Measurements from ENCODE around the gene PM20D1. TPM values are rescaled to one million over a fixed set of nuclear protein-coding genes. Genes with fewer than 3 reads are reported as not detected.
A peak's percentile ranks its signal among the peaks of the same experiment; 100 is the strongest.
"Not testable (repeated sequence)": the region's sequence is repeated elsewhere in the genome, so short reads cannot be mapped to it uniquely, and the experiment has no call there.

PM20D1 gene
- total RNA-seq, 1 donor from 2014 or later, result under 0.01 TPM

GRCh38 chr1:205843036-205843859 is 6.7 kb downstream of the PM20D1 start:
- DNase-seq (ENCODE audit: low spot score in 2 of 2) (no peak), FAIRE-seq (no peak)

GRCh38 chr1:205842229-205842628 is 7.7 kb downstream of the PM20D1 start:
- DNase-seq (ENCODE audit: low spot score in 2 of 2) (no peak), FAIRE-seq (no peak)

- DNase-seq (ENCODE audit: low spot score in 2 of 2) (no peak), FAIRE-seq (no peak)
Observed at GRCh38 chr1:205840146-205840923, 9.6 kb downstream of the PM20D1 start.

- FAIRE-seq, result no peak
- DNase-seq (ENCODE audit: low spot score in 2 of 2), result no peak
Observed at GRCh38 chr1:205837382-205837970, 12.5 kb downstream of the PM20D1 start.

GRCh38 chr1:205834751-205835150 is 15.2 kb downstream of the PM20D1 start:
- no peak for FAIRE-seq
- DNase-seq (ENCODE audit: low spot score in 2 of 2), result no peak

- DNase-seq (ENCODE audit: low spot score in 2 of 2) (no peak), FAIRE-seq (no peak)
Observed at GRCh38 chr1:205832326-205832751, 17.6 kb downstream of the PM20D1 start.

- no peak for DNase-seq (ENCODE audit: low spot score in 2 of 2)
- no peak for FAIRE-seq
Observed at GRCh38 chr1:205827623-205828022, 22.3 kb downstream of the PM20D1 start.

GRCh38 chr1:205826995-205827394 is 22.9 kb downstream of the PM20D1 start:
- FAIRE-seq (no peak), DNase-seq (ENCODE audit: low spot score in 2 of 2) (no peak)

GRCh38 chr1:205826016-205826806 is 23.7 kb downstream of the PM20D1 start:
- no peak for FAIRE-seq
- DNase-seq (ENCODE audit: low spot score in 2 of 2), result no peak

GRCh38 chr1:205824180-205824579 is 25.8 kb downstream of the PM20D1 start:
- DNase-seq (ENCODE audit: low spot score in 2 of 2), result no peak
- FAIRE-seq, result no peak

GRCh38 chr1:205823260-205823659 is 26.7 kb downstream of the PM20D1 start:
- not testable (repeated sequence) for DNase-seq (ENCODE audit: low spot score in 2 of 2); FAIRE-seq

GRCh38 chr1:205822397-205822796 is 27.5 kb downstream of the PM20D1 start:
- DNase-seq (ENCODE audit: low spot score in 2 of 2) (no peak), FAIRE-seq (no peak)

GRCh38 chr1:205817988-205818387 is 31.9 kb downstream of the PM20D1 start:
- DNase-seq (ENCODE audit: low spot score in 2 of 2), result no peak
- FAIRE-seq, result no peak

- FAIRE-seq (no peak), DNase-seq (ENCODE audit: low spot score in 2 of 2) (no peak)
Observed at GRCh38 chr1:205817364-205817763, 32.6 kb downstream of the PM20D1 start.

GRCh38 chr1:205813755-205814058 is 36.2 kb downstream of the PM20D1 start:
- no peak for DNase-seq (ENCODE audit: low spot score in 2 of 2)

GRCh38 chr1:205812878-205813754 is 36.8 kb downstream of the PM20D1 start, which contains the start of gene SLC41A1:
Gene SLC41A1, minus strand, starts transcription at chr1:205813198. Its CDS starts 2,757 bp downstream, at chr1:205810441.
- DNase-seq (ENCODE audit: low spot score in 2 of 2) (peak; percentile 99 to 100), FAIRE-seq (no peak)

More at GRCh38 chr1:205813755-205814058, 36.2 kb downstream of the PM20D1 start:
- FAIRE-seq, result no peak

GRCh38 chr1:205812271-205812877 is 37.6 kb downstream of the PM20D1 start:
- DNase-seq (ENCODE audit: low spot score in 2 of 2) (peak in 1 of 2 donors; percentile 26), FAIRE-seq (no peak)

- DNase-seq (ENCODE audit: low spot score in 2 of 2) (peak; percentile 44 to 48), FAIRE-seq (no peak)
Observed at GRCh38 chr1:205811660-205812059, 38.3 kb downstream of the PM20D1 start.
